Measurements from ENCODE around the gene PRKCH. TPM values are rescaled to one million over a fixed set of nuclear protein-coding genes. Genes with fewer than 3 reads are reported as not detected.

Gene PRKCH
- total and polyA plus RNA-seq, 4 experiments from 2014 or later, result 246 to 284 (median 249) TPM

- H3K9me3 Mint-ChIP-seq, result peaks cover 0 to 3% (median 0%) of the 10 kb centered on the region in 8 donors
- H3K27me3 ChIP-seq (ENCODE audit: insufficient read depth, low read length), result no peaks in the 10 kb centered on the region
- peaks cover 27 to 56% (median 34%) of the 10 kb centered on the region in 4 donors for H3K4me1 Mint-ChIP-seq
- H3K27ac Mint-ChIP-seq, result peak overlapping the region in 3 of 7 donors; percentile 2 to 39 (median 13)
- H3K27ac ChIP-seq (ENCODE audit: low read depth, low read length), result no peak overlapping the region
- no peaks in the 10 kb centered on the region for H3K9me3 ChIP-seq (ENCODE audit: control insufficient read depth in 1 of 2, low read length in 2 of 2)
- intact Hi-C loops (cut with micrococcal nuclease), result no loop called here
- H3K4me3 ChIP-seq (ENCODE audit: low read length in 2 of 2), result no peak overlapping the region
- CTCF ChIA-PET (ENCODE audit: partially characterized antibody), result interaction anchor here (1.0 kb wide), 1 partner anchor 10 kb away, joined by 4 read pairs; no protein-coding TSS in a partner anchor
- no peaks in the 10 kb centered on the region for H3K27me3 Mint-ChIP-seq
- POLR2A ChIA-PET (ENCODE audit: partially characterized antibody), result interaction anchor here (1.0 kb wide), 1 partner anchor 14 kb away, joined by 3 read pairs; no protein-coding TSS in a partner anchor
- H3K4me3 Mint-ChIP-seq, result no peak overlapping the region
- H3K36me3 Mint-ChIP-seq, result peaks cover 69 to 82% of the 10 kb centered on the region in 2 donors
- H3K4me1 ChIP-seq (ENCODE audit: insufficient read depth, low read length), result peaks cover 21% of the 10 kb centered on the region
- peaks cover 65% of the 10 kb centered on the region for H3K36me3 ChIP-seq (ENCODE audit: insufficient read depth, low read length)
- no peak for DNase-seq
Observed at GRCh38 chr14:61549425-61549824, 228.0 kb downstream of the PRKCH start.

GRCh38 chr14:61551384-61551783 lies 230.0 kb downstream of the PRKCH start:
- Mint-ChIP-seq H3K27ac (peak overlapping the region in 6 of 7 donors; percentile 11 to 69 (median 50)), H3K36me3 (peaks cover 54 to 62% of the 10 kb centered on the region in 2 donors), H3K4me3 (no peak overlapping the region), H3K27me3 (no peaks in the 10 kb centered on the region), H3K9me3 (peaks cover 0 to 3% (median 0%) of the 10 kb centered on the region in 8 donors), H3K4me1 (peaks cover 20 to 50% (median 31%) of the 10 kb centered on the region in 4 donors)
- no peak overlapping the region for H3K4me3 ChIP-seq (ENCODE audit: low read length in 2 of 2)
- H3K27me3 ChIP-seq (ENCODE audit: insufficient read depth, low read length), result no peaks in the 10 kb centered on the region
- peaks cover 21% of the 10 kb centered on the region for H3K4me1 ChIP-seq (ENCODE audit: insufficient read depth, low read length)
- no peaks in the 10 kb centered on the region for H3K9me3 ChIP-seq (ENCODE audit: control insufficient read depth in 1 of 2, low read length in 2 of 2)
- DNase-seq, result no peak
- CTCF ChIA-PET (ENCODE audit: partially characterized antibody), result interaction anchor here (1.6 to 2.9 kb wide), 3 partner anchors 13 to 180 kb away, joined by 3 to 9 read pairs (median 5); no protein-coding TSS in a partner anchor
- H3K36me3 ChIP-seq (ENCODE audit: insufficient read depth, low read length), result peaks cover 49% of the 10 kb centered on the region
- POLR2A ChIA-PET (ENCODE audit: partially characterized antibody), result no interaction called here
- intact Hi-C loops (cut with micrococcal nuclease), result loop anchor here (5.0 to 10.0 kb wide), 3 partner anchors 89 to 283 kb away; no protein-coding TSS in a partner anchor
- H3K27ac ChIP-seq (ENCODE audit: low read depth, low read length), result no peak overlapping the region

GRCh38 chr14:61552241-61552640 lies 230.9 kb downstream of the PRKCH start:
- Mint-ChIP-seq H3K4me1 (peaks cover 20 to 50% (median 31%) of the 10 kb centered on the region in 4 donors), H3K27me3 (no peaks in the 10 kb centered on the region), H3K4me3 (no peak overlapping the region), H3K9me3 (peaks cover 0 to 5% (median 0%) of the 10 kb centered on the region in 8 donors), H3K27ac (peak overlapping the region in 5 of 7 donors; percentile 45 to 88 (median 65)), H3K36me3 (peaks cover 46 to 54% of the 10 kb centered on the region in 2 donors)
- H3K27ac ChIP-seq (ENCODE audit: low read depth, low read length), result no peak overlapping the region
- ChIA-PET CTCF (ENCODE audit: partially characterized antibody) (interaction anchor here (1.0 to 2.9 kb wide), 5 partner anchors 12 to 179 kb away, joined by 3 to 9 read pairs (median 3); no protein-coding TSS in a partner anchor), POLR2A (ENCODE audit: partially characterized antibody) (no interaction called here)
- H3K27me3 ChIP-seq (ENCODE audit: insufficient read depth, low read length), result no peaks in the 10 kb centered on the region
- no peak overlapping the region for H3K4me3 ChIP-seq (ENCODE audit: low read length in 2 of 2)
- intact Hi-C loops (cut with micrococcal nuclease), result loop anchor here (5.0 to 10.0 kb wide), 3 partner anchors 90 to 283 kb away; no protein-coding TSS in a partner anchor
- no peaks in the 10 kb centered on the region for H3K9me3 ChIP-seq (ENCODE audit: control insufficient read depth in 1 of 2, low read length in 2 of 2)
- H3K4me1 ChIP-seq (ENCODE audit: insufficient read depth, low read length), result peaks cover 21% of the 10 kb centered on the region
- no peak for DNase-seq
- H3K36me3 ChIP-seq (ENCODE audit: insufficient read depth, low read length), result peaks cover 41% of the 10 kb centered on the region

- POLR2A ChIA-PET (ENCODE audit: partially characterized antibody), result interaction anchor here (0.8 kb wide), 1 partner anchor 76 kb away, joined by 3 read pairs; no protein-coding TSS in a partner anchor
- Mint-ChIP-seq H3K4me3 (peak overlapping the region in 2 of 8 donors; percentile 15 to 45), H3K27ac (peak overlapping the region in 6 of 7 donors; percentile 23 to 92 (median 72)), H3K4me1 (peaks cover 20 to 54% (median 29%) of the 10 kb centered on the region in 4 donors), H3K36me3 (peaks cover 30 to 39% of the 10 kb centered on the region in 2 donors), H3K27me3 (no peaks in the 10 kb centered on the region), H3K9me3 (peaks cover 0 to 5% (median 0%) of the 10 kb centered on the region in 8 donors)
- Histone ChIP-seq H3K9me3 (ENCODE audit: control insufficient read depth in 1 of 2, low read length in 2 of 2) (no peaks in the 10 kb centered on the region), H3K4me1 (ENCODE audit: insufficient read depth, low read length) (peaks cover 21% of the 10 kb centered on the region), H3K27ac (ENCODE audit: low read depth, low read length) (no peak overlapping the region), H3K36me3 (ENCODE audit: insufficient read depth, low read length) (peaks cover 23% of the 10 kb centered on the region), H3K4me3 (ENCODE audit: low read length in 2 of 2) (no peak overlapping the region), H3K27me3 (ENCODE audit: insufficient read depth, low read length) (no peaks in the 10 kb centered on the region)
- CTCF ChIA-PET (ENCODE audit: partially characterized antibody), result interaction anchor here (0.8 to 2.9 kb wide), 7 partner anchors 10 to 177 kb away, joined by 3 to 9 read pairs (median 4); no protein-coding TSS in a partner anchor
- no peak for DNase-seq
- intact Hi-C loops (cut with micrococcal nuclease), result loop anchor here (5.0 to 10.0 kb wide), 3 partner anchors 92 to 281 kb away; no protein-coding TSS in a partner anchor
Observed at GRCh38 chr14:61553730-61554641, 232.6 kb downstream of the PRKCH start.

GRCh38 chr14:61555056-61555838 lies 233.9 kb downstream of the PRKCH start:
- Mint-ChIP-seq H3K36me3 (peaks cover 17 to 26% of the 10 kb centered on the region in 2 donors), H3K27me3 (no peaks in the 10 kb centered on the region), H3K9me3 (peaks cover 0 to 5% (median 0%) of the 10 kb centered on the region in 8 donors), H3K4me3 (no peak overlapping the region), H3K4me1 (peaks cover 14 to 47% (median 27%) of the 10 kb centered on the region in 4 donors), H3K27ac (peak overlapping the region in 6 of 7 donors; percentile 0 to 83 (median 36))
- Histone ChIP-seq H3K27ac (ENCODE audit: low read depth, low read length) (no peak overlapping the region), H3K9me3 (ENCODE audit: control insufficient read depth in 1 of 2, low read length in 2 of 2) (no peaks in the 10 kb centered on the region), H3K4me3 (ENCODE audit: low read length in 2 of 2) (no peak overlapping the region), H3K4me1 (ENCODE audit: insufficient read depth, low read length) (peaks cover 21% of the 10 kb centered on the region), H3K36me3 (ENCODE audit: insufficient read depth, low read length) (peaks cover 12% of the 10 kb centered on the region), H3K27me3 (ENCODE audit: insufficient read depth, low read length) (no peaks in the 10 kb centered on the region)
- POLR2A ChIA-PET (ENCODE audit: partially characterized antibody), result no interaction called here
- DNase-seq, result no peak
- CTCF ChIA-PET (ENCODE audit: partially characterized antibody), result no interaction called here
- intact Hi-C loops (cut with micrococcal nuclease), result loop anchor here (10.0 kb wide), 1 partner anchor 280 kb away; no protein-coding TSS in a partner anchor

GRCh38 chr14:61556455-61556854 lies 235.1 kb downstream of the PRKCH start:
- Mint-ChIP-seq H3K27ac (peak overlapping the region in 1 of 7 donors; percentile 7), H3K27me3 (no peaks in the 10 kb centered on the region), H3K36me3 (peaks cover 5 to 14% of the 10 kb centered on the region in 2 donors), H3K9me3 (peaks cover 0 to 5% (median 0%) of the 10 kb centered on the region in 8 donors), H3K4me3 (no peak overlapping the region), H3K4me1 (peaks cover 9 to 40% (median 21%) of the 10 kb centered on the region in 4 donors)
- H3K36me3 ChIP-seq (ENCODE audit: insufficient read depth, low read length), result no peaks in the 10 kb centered on the region
- POLR2A ChIA-PET (ENCODE audit: partially characterized antibody), result no interaction called here
- H3K27me3 ChIP-seq (ENCODE audit: insufficient read depth, low read length), result no peaks in the 10 kb centered on the region
- no peak overlapping the region for H3K27ac ChIP-seq (ENCODE audit: low read depth, low read length)
- no peak overlapping the region for H3K4me3 ChIP-seq (ENCODE audit: low read length in 2 of 2)
- peaks cover 17% of the 10 kb centered on the region for H3K4me1 ChIP-seq (ENCODE audit: insufficient read depth, low read length)
- no peaks in the 10 kb centered on the region for H3K9me3 ChIP-seq (ENCODE audit: control insufficient read depth in 1 of 2, low read length in 2 of 2)
- DNase-seq, result no peak
- CTCF ChIA-PET (ENCODE audit: partially characterized antibody), result interaction anchor here (3.0 kb wide), 1 partner anchor 10 kb away, joined by 9 read pairs; no protein-coding TSS in a partner anchor
- intact Hi-C loops (cut with micrococcal nuclease), result loop anchor here (10.0 kb wide), 1 partner anchor 278 kb away; no protein-coding TSS in a partner anchor

Data from CD4-positive, alpha-beta memory T cell (primary cell).